GM18519 (cell line): ENCODE data around the gene KIF22.

Experiments
- ATAC-seq: cut with Tn5 transposase; IDR thresholded peaks from one replicate; pipeline ENCODE4 v1.9.1; 2021; ENCODE audit warnings: mild to moderate bottlenecking, moderate library complexity; ENCODE audit not compliant: unreplicated experiment, low FRiP score

The KIF22 gene

DNA sequence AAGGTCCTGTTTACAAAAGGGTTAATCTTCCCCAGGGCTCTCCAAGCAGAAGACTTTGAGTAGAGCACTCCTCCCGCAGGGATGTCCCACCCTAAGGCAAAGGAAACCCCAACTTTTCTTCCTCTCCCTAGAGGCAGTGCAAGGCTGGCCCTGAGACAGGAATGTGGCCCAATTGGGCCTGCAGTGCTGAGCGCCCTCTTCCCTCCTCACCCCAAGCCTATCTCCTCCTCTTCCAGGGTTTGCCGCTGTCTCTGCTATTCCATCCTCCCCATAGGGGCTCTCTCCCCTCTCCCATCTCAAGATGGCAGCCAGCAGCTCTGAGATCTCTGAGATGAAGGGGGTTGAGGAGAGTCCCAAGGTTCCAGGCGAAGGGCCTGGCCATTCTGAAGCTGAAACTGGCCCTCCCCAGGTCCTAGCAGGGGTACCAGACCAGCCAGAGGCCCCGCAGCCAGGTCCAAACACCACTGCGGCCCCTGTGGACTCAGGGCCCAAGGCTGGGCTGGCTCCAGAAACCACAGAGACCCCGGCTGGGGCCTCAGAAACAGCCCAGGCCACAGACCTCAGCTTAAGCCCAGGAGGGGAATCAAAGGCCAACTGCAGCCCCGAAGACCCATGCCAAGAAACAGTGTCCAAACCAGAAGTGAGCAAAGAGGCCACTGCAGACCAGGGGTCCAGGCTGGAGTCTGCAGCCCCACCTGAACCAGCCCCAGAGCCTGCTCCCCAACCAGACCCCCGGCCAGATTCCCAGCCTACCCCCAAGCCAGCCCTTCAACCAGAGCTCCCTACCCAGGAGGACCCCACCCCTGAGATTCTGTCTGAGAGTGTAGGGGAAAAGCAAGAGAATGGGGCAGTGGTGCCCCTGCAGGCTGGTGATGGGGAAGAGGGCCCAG, 22.4 kb downstream of the KIF22 start:
- no peak for ATAC-seq

DNA sequence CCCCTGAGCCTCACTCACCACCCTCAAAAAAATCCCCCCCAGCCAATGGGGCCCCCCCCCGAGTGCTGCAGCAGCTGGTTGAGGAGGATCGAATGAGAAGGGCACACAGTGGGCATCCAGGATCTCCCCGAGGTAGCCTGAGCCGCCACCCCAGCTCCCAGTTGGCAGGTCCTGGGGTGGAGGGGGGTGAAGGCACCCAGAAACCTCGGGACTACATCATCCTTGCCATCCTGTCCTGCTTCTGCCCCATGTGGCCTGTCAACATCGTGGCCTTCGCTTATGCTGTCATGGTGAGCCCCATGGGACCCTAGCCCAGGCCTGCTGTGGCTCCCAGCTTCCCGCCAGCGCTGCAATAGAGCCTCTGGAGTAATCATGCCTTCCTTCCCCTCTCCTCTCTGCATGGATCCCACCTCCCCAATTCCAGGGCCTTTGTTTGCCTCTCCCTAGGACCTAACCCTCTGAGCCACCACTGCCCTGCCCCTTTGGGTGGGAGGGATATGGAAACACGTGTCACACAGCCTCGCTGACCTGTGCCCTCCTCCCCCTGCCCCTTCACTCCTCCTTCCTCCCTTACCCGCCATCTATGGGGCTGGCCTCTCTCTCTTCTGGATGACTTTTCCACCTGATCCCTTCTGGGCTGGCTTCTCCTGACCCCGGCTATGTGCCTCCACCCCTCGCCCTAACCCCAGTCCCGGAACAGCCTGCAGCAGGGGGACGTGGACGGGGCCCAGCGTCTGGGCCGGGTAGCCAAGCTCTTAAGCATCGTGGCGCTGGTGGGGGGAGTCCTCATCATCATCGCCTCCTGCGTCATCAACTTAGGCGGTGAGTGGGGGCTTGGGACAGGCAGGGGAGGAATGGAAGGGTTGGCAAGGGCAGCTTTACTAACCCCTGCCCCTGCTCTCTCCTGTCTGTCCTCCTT, 23.4 kb downstream of the KIF22 start:
- no peak for ATAC-seq

GRCh38 chr16:29814592-29814991, 24.0 kb downstream of the KIF22 start:
- no peak for ATAC-seq

GRCh38 chr16:29815032-29815721, 24.6 kb downstream of the KIF22 start:
- no peak for ATAC-seq

DNA sequence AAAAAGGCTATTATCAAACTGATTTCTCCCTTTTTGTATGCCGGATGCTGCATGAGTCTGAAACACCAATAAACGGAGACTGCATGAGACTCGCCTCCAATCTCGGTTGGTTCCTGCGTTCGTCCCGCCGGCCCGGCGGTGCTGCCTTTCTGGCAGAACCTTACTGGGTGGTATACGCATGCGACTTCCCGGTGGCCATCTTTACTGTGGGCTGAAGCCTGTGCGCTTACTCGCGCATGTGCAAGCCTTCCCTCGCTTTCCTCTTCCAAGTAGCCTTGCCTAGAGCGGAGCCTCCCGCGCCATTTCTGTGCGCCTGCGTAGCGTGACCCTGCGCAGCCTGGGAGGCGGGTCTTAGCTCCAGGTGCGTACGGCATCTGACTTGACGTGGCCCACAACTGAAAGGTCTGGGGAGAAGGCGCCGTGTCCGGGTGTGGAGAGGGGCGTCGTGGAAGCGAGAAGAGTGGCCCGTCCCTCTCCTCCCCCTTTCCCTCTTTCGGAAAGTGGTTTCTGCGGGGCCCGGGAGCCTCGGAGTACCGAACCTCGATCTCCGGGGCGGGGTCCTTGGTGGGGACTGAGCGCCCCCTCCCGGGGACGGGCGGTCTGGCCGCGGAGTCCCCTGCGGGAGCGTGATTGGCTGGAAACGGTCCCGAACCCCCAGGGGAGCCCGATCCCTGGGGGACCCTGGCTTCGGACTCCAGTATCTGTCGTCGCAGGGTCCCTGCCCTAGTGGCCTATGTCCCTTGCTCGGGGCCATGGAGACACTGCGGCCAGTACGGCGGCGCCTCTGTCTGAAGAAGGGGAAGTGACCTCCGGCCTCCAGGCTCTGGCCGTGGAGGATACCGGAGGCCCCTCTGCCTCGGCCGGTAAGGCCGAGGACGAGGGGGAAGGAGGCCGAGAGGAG, 25.5 kb downstream of the KIF22 start, which contains the start of gene PAGR1:
Gene PAGR1 (plus strand): TSS at position 360 of the 901 bp plus-strand sequence. CDS start 374 bp downstream, at position 734.
- ATAC-seq: peak; percentile 50

- ATAC-seq: no peak
Observed at GRCh38 chr16:29816694-29817441, 26.3 kb downstream of the KIF22 start.

DNA sequence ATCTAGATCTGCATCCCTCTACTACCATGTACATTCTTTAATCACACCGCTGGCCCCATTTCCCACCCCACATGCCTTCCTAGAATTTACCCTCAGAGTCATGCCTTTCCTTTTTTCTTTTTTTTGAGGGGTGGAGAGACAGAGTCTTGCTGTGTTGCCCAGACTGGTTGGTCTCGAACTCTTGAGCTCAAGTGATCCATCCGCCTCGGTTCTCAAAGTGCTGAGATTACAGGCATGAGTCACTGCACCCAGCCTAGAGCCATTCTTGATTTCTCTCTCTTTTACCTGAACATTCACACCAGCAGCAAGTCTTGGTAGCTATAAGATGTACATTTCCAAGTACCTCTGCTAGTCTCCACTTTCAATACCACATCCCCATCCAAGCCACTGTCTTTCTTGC, 27.5 kb downstream of the KIF22 start:
- ATAC-seq: no peak

DNA sequence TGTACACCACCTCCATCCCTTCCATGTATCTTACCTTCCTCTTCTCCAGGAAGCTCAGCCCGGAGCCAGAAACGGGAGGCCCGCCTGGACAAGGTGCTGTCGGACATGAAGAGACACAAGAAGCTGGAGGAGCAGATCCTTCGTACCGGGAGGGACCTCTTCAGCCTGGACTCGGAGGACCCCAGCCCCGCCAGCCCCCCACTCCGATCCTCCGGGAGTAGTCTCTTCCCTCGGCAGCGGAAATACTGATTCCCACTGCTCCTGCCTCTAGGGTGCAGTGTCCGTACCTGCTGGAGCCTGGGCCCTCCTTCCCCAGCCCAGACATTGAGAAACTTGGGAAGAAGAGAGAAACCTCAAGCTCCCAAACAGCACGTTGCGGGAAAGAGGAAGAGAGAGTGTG, 29.0 kb downstream of the KIF22 start:
- no peak for ATAC-seq

DNA sequence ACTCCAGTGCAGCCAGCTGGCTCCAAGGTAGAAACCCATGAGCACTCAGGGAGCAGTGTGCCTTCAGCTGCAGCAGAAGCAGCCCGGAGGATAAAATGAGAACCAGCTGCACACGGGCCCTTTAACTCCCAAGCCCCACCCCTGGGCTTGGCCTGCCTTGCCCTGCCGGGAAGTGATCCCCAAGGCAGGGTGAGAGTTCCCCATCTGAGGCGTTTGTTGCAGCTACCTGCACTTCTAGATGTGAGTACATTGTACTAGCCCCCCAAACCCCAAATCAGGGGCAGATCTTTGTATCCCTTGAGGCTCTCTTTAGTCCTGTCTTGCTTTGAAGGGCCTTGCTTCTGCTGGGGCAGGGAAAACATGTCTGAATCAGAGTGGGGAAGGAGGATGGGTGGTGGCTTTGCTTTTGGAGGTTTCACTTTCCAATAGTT, 29.7 kb downstream of the KIF22 start, which contains the start of gene MVP:
Gene MVP (plus strand): TSS at position 192 of the 431 bp plus-strand sequence. CDS start 10,088 bp downstream, outside the sequence.
- no peak for ATAC-seq

GRCh38 chr16:29820730-29821642, 30.4 kb downstream of the KIF22 start:
- no peak for ATAC-seq

DNA sequence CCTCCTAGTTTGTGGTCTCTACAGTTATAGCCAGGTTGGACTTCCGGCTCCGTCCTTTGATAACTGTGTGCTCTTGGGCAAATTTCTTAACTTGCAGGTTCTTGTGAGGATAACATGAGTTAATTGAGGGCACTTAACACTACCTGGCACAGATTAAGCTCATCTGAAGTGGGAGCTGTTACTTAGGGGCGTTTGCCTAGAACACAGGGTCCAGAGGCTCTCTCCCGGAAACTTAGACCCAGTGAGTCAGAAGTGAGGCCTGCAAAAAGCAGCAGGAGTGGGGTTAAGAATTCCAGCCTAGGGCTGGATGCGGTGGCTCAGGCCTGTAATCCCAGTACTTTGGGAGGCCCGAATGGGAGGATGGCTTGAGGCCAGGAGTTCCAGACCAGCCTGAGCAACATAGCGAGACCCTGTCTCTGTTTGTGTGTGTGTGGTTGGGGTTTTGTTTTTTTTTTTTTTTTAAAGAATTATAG, 31.1 kb downstream of the KIF22 start:
- no peak for ATAC-seq

DNA sequence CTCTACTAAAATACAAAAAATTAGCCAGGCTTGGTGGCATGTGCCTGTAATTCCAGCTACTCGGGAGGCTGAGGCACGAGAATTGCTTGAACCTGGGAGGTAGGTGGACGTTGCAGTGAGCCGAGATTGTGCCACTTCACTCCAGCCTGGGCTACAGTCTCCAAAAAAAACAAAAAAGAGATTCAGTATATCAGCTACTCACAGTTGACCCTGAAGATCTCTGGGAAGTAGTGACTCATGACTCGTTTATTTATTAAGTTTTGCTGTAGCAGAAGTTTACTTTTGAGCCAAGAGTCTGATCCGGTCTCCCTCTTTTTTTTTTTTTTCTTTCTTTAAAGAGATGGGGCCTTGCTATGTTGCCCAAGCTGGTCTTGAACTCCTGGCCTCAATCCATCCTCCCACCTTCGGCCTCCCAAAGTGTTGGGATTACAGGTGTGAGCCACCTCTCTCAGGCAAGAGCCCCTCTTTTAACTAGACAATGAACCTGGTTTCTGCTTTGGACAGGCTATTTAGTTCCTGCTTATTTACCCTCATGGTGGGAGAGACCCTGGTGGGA, 34.1 kb downstream of the KIF22 start:
- ATAC-seq: no peak

DNA sequence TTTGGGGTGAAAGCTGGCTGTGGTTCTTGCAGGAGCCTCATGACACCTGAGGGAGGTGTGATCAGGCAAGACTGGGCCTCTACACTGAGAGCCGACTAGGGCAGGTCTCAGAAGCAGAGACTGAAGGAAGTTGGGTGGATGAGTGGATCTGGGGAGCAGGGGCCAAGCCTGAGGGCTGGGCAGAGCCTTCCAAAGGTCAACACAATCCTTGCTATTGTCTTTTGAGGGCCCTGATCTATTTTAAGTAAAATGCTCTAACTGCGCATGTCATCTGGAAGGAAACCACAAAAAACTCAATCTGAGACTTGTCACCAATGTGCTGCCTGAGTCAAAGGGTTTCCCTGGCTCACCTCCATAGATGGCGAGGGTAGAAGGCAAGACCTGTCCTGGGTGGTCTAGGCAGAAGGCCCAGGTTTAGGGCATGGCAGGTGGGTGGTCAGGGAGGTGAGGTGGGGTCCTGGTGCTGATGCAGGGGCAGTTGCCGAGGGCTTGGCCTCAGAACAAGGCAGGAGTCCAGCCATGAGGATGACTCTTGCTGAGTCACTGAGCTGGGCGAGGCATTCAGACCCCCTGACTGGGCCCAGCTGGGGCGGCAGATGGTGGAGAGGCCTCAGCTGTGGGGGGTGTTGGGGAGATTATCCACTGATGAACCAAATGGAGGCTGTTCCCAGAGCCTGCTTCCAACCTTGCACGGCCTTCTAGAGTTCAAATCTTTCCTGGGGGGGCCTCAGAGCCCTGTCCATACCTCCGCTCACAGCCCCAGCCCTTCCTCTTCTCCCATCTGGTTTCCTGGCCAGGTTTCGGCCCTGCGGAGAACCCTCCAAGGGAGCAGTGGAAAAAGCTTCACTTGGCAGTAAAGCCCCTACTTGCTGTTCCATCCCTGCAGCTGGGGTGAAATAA, 34.8 kb downstream of the KIF22 start:
- ATAC-seq: no peak

DNA sequence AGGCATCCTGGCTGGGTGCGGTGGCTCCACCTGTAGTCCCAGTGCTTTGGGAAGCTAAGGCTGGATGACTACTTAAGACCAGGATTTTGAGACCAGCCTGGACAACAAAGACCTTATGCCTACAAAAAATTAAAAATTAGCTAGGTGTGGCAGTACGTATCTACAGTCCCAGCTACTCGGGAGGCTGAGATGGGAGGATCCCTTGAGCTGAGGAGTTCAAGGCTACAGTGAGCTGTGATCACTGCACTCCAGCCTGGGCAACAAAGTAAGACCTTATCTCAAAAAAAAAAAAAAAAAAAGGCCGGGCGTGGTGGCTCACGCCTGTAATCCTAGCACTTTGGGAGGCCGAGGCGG, 35.8 kb downstream of the KIF22 start:
- ATAC-seq: no peak

GRCh38 chr16:29830774-29831173, 40.2 kb downstream of the KIF22 start:
- ATAC-seq: no peak

DNA sequence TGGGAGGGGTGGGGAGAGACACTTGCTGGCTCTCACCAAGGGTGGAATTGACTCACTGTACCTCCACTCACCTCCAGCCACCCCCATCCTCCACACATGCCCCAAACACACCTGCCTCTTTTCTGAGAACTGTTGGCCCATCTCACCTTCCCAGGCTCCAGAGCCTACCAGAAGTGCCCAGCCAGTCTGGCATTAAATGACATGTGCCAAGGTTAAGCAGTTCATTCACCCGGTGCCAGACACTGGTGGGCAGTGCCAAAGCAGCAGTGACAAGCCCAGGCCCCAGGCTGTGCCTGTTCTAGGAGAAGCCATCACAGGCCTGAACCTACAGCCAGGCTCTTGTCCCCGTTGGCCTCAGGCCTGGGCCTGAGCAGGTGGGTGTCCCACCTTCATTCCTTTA, 40.9 kb downstream of the KIF22 start:
- ATAC-seq: no peak
